ENCODE data around the gene HS3ST3A1.

The HS3ST3A1 gene

GRCh38 chr17:13541032-13541480 is 60.7 kb downstream of the HS3ST3A1 start:
- no peak overlapping the region for H3K4me3 ChIP-seq (ENCODE audit: insufficient read depth, low read depth, low read length, poor library complexity, severe bottlenecking)
- no peaks in the 10 kb centered on the region for H3K9me3 ChIP-seq (ENCODE audit: control insufficient read depth, low read length)
- no peak for DNase-seq
- no peaks in the 10 kb centered on the region for H3K36me3 ChIP-seq (ENCODE audit: control insufficient read depth, insufficient read depth, low read length)
- H3K27me3 ChIP-seq (replicated peaks; ENCODE audit: control insufficient read depth, insufficient read depth, low read length, poor library complexity, severe bottlenecking): no peaks in the 10 kb centered on the region
- no peaks in the 10 kb centered on the region for H3K4me1 ChIP-seq (ENCODE audit: control insufficient read depth, insufficient read depth, low read length, poor library complexity, severe bottlenecking)
- no peak overlapping the region for H3K27ac ChIP-seq (ENCODE audit: insufficient read depth, low read length, poor library complexity, severe bottlenecking)

DNA sequence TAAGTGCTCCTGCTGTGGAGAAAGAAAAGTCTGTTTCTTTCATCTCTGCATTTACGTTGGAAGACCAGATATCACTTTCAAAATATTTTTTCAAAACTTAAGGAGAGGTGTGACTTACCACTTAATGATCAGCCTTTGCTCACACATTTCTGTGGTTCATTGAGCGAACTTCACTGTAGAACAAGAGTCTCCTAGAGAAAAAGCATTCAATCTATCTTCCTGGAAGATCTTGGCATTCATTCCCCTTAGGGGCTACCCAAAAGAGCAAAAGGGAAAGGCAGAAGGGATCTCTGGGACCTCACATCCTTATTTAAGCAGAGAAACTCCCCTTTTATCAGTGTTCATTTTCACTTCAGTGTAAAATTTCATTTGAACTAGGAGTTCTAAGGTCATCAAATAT is 61.2 kb downstream of the HS3ST3A1 start:
- Histone ChIP-seq H3K4me3 (ENCODE audit: insufficient read depth, low read depth, low read length, poor library complexity, severe bottlenecking) (no peak overlapping the region), H3K27ac (ENCODE audit: insufficient read depth, low read length, poor library complexity, severe bottlenecking) (no peak overlapping the region), H3K4me1 (ENCODE audit: control insufficient read depth, insufficient read depth, low read length, poor library complexity, severe bottlenecking) (no peaks in the 10 kb centered on the region), H3K27me3 (replicated peaks; ENCODE audit: control insufficient read depth, insufficient read depth, low read length, poor library complexity, severe bottlenecking) (no peaks in the 10 kb centered on the region), H3K9me3 (ENCODE audit: control insufficient read depth, low read length) (no peaks in the 10 kb centered on the region), H3K36me3 (ENCODE audit: control insufficient read depth, insufficient read depth, low read length) (no peaks in the 10 kb centered on the region)
- DNase-seq: no peak

- H3K27me3 ChIP-seq (replicated peaks; ENCODE audit: control insufficient read depth, insufficient read depth, low read length, poor library complexity, severe bottlenecking): no peaks in the 10 kb centered on the region
- no peaks in the 10 kb centered on the region for H3K36me3 ChIP-seq (ENCODE audit: control insufficient read depth, insufficient read depth, low read length)
- no peaks in the 10 kb centered on the region for H3K4me1 ChIP-seq (ENCODE audit: control insufficient read depth, insufficient read depth, low read length, poor library complexity, severe bottlenecking)
- DNase-seq: no peak
- no peaks in the 10 kb centered on the region for H3K9me3 ChIP-seq (ENCODE audit: control insufficient read depth, low read length)
- H3K27ac ChIP-seq (ENCODE audit: insufficient read depth, low read length, poor library complexity, severe bottlenecking): no peak overlapping the region
- H3K4me3 ChIP-seq (ENCODE audit: insufficient read depth, low read depth, low read length, poor library complexity, severe bottlenecking): no peak overlapping the region
These were observed 62.3 kb downstream of the HS3ST3A1 start for GRCh38 chr17:13539421-13539820.

- no peak for DNase-seq
- Histone ChIP-seq H3K27me3 (replicated peaks; ENCODE audit: control insufficient read depth, insufficient read depth, low read length, poor library complexity, severe bottlenecking) (no peaks in the 10 kb centered on the region), H3K9me3 (ENCODE audit: control insufficient read depth, low read length) (no peaks in the 10 kb centered on the region), H3K36me3 (ENCODE audit: control insufficient read depth, insufficient read depth, low read length) (no peaks in the 10 kb centered on the region), H3K27ac (ENCODE audit: insufficient read depth, low read length, poor library complexity, severe bottlenecking) (no peak overlapping the region), H3K4me1 (ENCODE audit: control insufficient read depth, insufficient read depth, low read length, poor library complexity, severe bottlenecking) (no peaks in the 10 kb centered on the region), H3K4me3 (ENCODE audit: insufficient read depth, low read depth, low read length, poor library complexity, severe bottlenecking) (no peak overlapping the region)
These were observed 62.8 kb downstream of the HS3ST3A1 start for GRCh38 chr17:13538841-13539411.

DNA sequence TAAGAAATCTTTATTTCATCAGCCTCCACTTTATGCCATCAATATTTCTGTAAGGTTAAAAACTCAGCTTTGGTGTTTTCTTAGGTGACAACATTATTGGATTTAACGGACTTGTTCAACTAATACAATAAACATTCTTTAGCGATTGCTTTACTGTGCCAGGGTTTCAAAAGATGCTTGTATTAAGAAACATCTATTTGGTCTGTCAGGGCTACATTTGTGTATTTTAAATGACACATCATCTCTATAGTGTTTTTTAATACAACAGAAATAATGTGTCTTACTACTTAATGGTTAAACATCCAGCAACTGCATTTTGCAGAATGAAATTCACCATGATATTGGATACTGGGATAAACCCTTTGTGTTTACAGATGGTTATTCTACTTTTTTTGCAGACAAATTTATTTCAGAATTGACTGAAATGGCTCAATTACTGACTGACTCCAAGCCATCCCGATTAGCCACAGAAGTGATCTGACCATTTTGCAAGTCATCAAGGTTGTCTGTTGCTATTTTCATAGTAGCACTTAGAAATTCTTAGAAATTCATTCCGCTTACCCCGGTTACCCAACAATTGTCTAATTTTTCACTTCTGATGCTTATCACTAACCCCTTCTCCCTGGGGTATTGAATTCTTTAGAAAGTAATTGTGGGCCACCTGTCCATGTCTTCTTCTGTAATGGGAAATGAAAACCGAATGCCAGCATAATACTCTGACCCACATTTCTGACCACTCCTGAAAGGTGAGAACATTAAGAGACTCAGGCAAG is 63.7 kb downstream of the HS3ST3A1 start:
- Histone ChIP-seq H3K4me1 (ENCODE audit: control insufficient read depth, insufficient read depth, low read length, poor library complexity, severe bottlenecking) (no peaks in the 10 kb centered on the region), H3K4me3 (ENCODE audit: insufficient read depth, low read depth, low read length, poor library complexity, severe bottlenecking) (no peak overlapping the region), H3K36me3 (ENCODE audit: control insufficient read depth, insufficient read depth, low read length) (no peaks in the 10 kb centered on the region), H3K9me3 (ENCODE audit: control insufficient read depth, low read length) (no peaks in the 10 kb centered on the region), H3K27ac (ENCODE audit: insufficient read depth, low read length, poor library complexity, severe bottlenecking) (no peak overlapping the region), H3K27me3 (replicated peaks; ENCODE audit: control insufficient read depth, insufficient read depth, low read length, poor library complexity, severe bottlenecking) (no peaks in the 10 kb centered on the region)
- DNase-seq: no peak

DNA sequence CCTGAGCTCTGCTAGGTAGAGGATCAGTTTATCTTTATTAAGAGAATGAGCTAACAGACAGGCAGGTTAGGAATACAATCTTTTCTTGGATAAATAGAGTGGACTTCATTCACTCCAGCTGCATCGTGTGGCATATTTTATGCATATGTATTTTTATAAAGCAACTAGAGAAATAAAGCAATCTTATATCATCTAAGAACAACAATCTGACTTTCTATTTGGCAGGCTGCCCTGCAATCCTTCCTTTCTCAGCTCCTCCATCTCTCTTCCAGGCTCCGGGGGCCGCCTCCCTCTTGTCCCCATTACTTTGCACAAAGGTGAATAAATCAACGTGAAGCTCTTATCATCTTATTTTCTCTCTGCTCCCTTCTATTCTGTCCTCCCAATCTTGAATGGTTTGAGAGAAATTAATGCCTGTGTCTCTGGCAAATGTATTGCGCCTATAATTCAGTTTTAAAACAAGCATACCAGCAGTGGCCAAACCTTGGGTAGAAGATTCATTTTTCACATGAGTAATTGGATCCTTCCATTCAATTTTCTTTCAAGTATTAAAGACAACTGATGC is 64.5 kb downstream of the HS3ST3A1 start:
- Histone ChIP-seq H3K36me3 (ENCODE audit: control insufficient read depth, insufficient read depth, low read length) (no peaks in the 10 kb centered on the region), H3K27me3 (replicated peaks; ENCODE audit: control insufficient read depth, insufficient read depth, low read length, poor library complexity, severe bottlenecking) (no peaks in the 10 kb centered on the region), H3K4me3 (ENCODE audit: insufficient read depth, low read depth, low read length, poor library complexity, severe bottlenecking) (no peak overlapping the region), H3K27ac (ENCODE audit: insufficient read depth, low read length, poor library complexity, severe bottlenecking) (no peak overlapping the region), H3K9me3 (ENCODE audit: control insufficient read depth, low read length) (no peaks in the 10 kb centered on the region), H3K4me1 (ENCODE audit: control insufficient read depth, insufficient read depth, low read length, poor library complexity, severe bottlenecking) (no peaks in the 10 kb centered on the region)
- DNase-seq: no peak

DNA sequence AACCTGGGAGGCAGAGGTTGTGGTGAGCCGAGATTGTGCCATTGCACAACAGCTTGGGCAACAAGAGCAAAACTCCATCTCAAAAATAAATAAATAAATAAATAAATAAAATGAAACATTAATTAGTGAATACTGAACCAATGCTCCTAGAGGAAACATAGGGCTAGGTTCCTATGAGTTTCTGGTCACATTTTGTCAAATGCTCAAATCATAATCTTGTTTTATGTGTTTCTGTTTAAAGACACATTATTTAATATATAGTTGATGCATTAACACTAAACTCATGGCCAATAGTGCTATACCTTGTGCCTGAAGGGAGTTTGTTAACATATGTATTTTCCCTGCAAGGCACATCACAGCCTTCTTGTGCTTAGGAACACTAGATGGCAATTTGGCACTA is 66.8 kb downstream of the HS3ST3A1 start:
- Histone ChIP-seq H3K9me3 (ENCODE audit: control insufficient read depth, low read length) (no peaks in the 10 kb centered on the region), H3K27me3 (replicated peaks; ENCODE audit: control insufficient read depth, insufficient read depth, low read length, poor library complexity, severe bottlenecking) (peaks cover 5% of the 10 kb centered on the region), H3K27ac (ENCODE audit: insufficient read depth, low read length, poor library complexity, severe bottlenecking) (no peak overlapping the region), H3K36me3 (ENCODE audit: control insufficient read depth, insufficient read depth, low read length) (no peaks in the 10 kb centered on the region), H3K4me3 (ENCODE audit: insufficient read depth, low read depth, low read length, poor library complexity, severe bottlenecking) (no peak overlapping the region), H3K4me1 (ENCODE audit: control insufficient read depth, insufficient read depth, low read length, poor library complexity, severe bottlenecking) (no peaks in the 10 kb centered on the region)
- DNase-seq: no peak

- Histone ChIP-seq H3K27ac (ENCODE audit: insufficient read depth, low read length, poor library complexity, severe bottlenecking) (no peak overlapping the region), H3K9me3 (ENCODE audit: control insufficient read depth, low read length) (no peaks in the 10 kb centered on the region), H3K4me1 (ENCODE audit: control insufficient read depth, insufficient read depth, low read length, poor library complexity, severe bottlenecking) (no peaks in the 10 kb centered on the region), H3K36me3 (ENCODE audit: control insufficient read depth, insufficient read depth, low read length) (no peaks in the 10 kb centered on the region), H3K27me3 (replicated peaks; ENCODE audit: control insufficient read depth, insufficient read depth, low read length, poor library complexity, severe bottlenecking) (peaks cover 5% of the 10 kb centered on the region), H3K4me3 (ENCODE audit: insufficient read depth, low read depth, low read length, poor library complexity, severe bottlenecking) (no peak overlapping the region)
- DNase-seq: no peak
These were observed 70.0 kb downstream of the HS3ST3A1 start for GRCh38 chr17:13531721-13532120.

GRCh38 chr17:13525876-13526275 is 75.9 kb downstream of the HS3ST3A1 start:
- DNase-seq: no peak
- Histone ChIP-seq H3K27me3 (replicated peaks; ENCODE audit: control insufficient read depth, insufficient read depth, low read length, poor library complexity, severe bottlenecking) (peaks cover 5% of the 10 kb centered on the region), H3K4me1 (ENCODE audit: control insufficient read depth, insufficient read depth, low read length, poor library complexity, severe bottlenecking) (no peaks in the 10 kb centered on the region), H3K27ac (ENCODE audit: insufficient read depth, low read length, poor library complexity, severe bottlenecking) (no peak overlapping the region), H3K4me3 (ENCODE audit: insufficient read depth, low read depth, low read length, poor library complexity, severe bottlenecking) (no peak overlapping the region), H3K36me3 (ENCODE audit: control insufficient read depth, insufficient read depth, low read length) (no peaks in the 10 kb centered on the region), H3K9me3 (ENCODE audit: control insufficient read depth, low read length) (no peaks in the 10 kb centered on the region)

DNA sequence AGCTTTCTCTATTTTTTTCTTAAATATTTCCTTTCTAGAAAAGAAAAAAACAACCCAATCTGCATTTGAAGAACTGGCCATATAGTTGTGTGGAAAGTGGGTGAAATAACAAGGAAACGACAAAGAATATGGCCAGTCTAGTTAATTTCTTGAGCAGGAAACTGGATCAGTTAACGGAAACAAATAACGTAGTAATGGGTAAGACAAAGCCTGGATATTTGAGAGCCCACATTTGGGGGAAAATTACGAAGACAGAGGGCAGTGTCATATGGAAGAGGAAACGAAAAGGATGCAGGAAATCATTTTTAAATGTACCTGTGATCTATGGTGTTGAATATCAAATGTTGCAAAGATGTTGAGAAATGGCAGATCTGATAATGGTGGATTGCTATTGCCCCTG is 78.6 kb downstream of the HS3ST3A1 start:
- Histone ChIP-seq H3K4me1 (ENCODE audit: control insufficient read depth, insufficient read depth, low read length, poor library complexity, severe bottlenecking) (no peaks in the 10 kb centered on the region), H3K36me3 (ENCODE audit: control insufficient read depth, insufficient read depth, low read length) (no peaks in the 10 kb centered on the region), H3K27me3 (replicated peaks; ENCODE audit: control insufficient read depth, insufficient read depth, low read length, poor library complexity, severe bottlenecking) (no peaks in the 10 kb centered on the region), H3K4me3 (ENCODE audit: insufficient read depth, low read depth, low read length, poor library complexity, severe bottlenecking) (no peak overlapping the region), H3K27ac (ENCODE audit: insufficient read depth, low read length, poor library complexity, severe bottlenecking) (no peak overlapping the region), H3K9me3 (ENCODE audit: control insufficient read depth, low read length) (no peaks in the 10 kb centered on the region)
- DNase-seq: no peak

Data from effector memory CD4-positive, alpha-beta T cell (primary cell).